Measurements from ENCODE around the gene CAMTA1. TPM values are rescaled to one million over a fixed set of nuclear protein-coding genes. Genes with fewer than 3 reads are reported as not detected.

CAMTA1 gene
- total and polyA plus RNA-seq, 8 donors: 13.0 to 54.2 (median 23.6) TPM

- Histone ChIP-seq H3K4me1 (peaks cover 0 to 8% (median 0%) of the 10 kb centered on the region in 3 donors), H3K27me3 (no peaks in the 10 kb centered on the region), H3K36me3 (no peaks in the 10 kb centered on the region), H3K9me3 (no peaks in the 10 kb centered on the region), H3K27ac (no peak overlapping the region), H3K4me3 (no peak overlapping the region)
- DNase-seq (no peak), FAIRE-seq (no peak), ATAC-seq (no peak)
- TF ChIP-seq, protein P1, sequence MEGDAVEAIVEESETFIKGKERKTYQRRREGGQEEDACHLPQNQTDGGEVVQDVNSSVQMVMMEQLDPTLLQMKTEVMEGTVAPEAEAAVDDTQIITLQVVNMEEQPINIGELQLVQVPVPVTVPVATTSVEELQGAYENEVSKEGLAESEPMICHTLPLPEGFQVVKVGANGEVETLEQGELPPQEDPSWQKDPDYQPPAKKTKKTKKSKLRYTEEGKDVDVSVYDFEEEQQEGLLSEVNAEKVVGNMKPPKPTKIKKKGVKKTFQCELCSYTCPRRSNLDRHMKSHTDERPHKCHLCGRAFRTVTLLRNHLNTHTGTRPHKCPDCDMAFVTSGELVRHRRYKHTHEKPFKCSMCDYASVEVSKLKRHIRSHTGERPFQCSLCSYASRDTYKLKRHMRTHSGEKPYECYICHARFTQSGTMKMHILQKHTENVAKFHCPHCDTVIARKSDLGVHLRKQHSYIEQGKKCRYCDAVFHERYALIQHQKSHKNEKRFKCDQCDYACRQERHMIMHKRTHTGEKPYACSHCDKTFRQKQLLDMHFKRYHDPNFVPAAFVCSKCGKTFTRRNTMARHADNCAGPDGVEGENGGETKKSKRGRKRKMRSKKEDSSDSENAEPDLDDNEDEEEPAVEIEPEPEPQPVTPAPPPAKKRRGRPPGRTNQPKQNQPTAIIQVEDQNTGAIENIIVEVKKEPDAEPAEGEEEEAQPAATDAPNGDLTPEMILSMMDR (IDR thresholded peaks at IDR 0.05): no peak
- intact Hi-C loops (cut with DNase I): no loop called here
- WGBS, 2 donors: 75 to 81% methylated on average over 4 of the region's 4 CpGs
Measured at GRCh38 chr1:6862906-6863305, 77.7 kb downstream of the CAMTA1 start.

DNA sequence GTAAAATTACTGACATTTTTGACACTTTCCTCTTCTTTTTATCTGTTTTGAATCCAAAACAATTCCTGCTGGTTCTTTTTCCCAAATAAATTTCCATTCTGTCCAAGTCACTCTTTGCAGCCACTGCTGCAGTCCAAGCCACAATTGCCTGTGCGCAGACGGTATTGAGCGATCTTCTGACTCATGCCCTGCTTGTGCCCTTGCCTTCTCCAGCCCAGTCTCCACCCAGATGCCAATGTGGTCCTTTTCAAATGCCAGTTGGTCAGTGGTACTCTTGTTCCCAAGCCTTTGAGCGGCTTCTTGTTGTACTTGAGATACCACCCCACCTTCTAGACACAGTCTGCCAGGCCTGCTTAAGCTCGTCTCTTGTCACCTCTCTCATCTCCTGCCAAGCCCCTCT, 78.9 kb downstream of the CAMTA1 start:
- intact Hi-C loops (cut with DNase I): no loop called here
- WGBS, 2 donors: 86 to 95% methylated on average over 5 of the region's 5 CpGs
- DNase-seq (no peak), ATAC-seq (no peak), FAIRE-seq (no peak)
- H3K4me1 ChIP-seq: peaks cover 0 to 8% (median 0%) of the 10 kb centered on the region in 3 donors
- H3K36me3 ChIP-seq: no peaks in the 10 kb centered on the region
- TF ChIP-seq, protein P1 (IDR thresholded peaks at IDR 0.05): no peak
- no peaks in the 10 kb centered on the region for H3K9me3 ChIP-seq
- H3K27ac ChIP-seq: no peak overlapping the region
- no peak overlapping the region for H3K4me3 ChIP-seq
- H3K27me3 ChIP-seq: no peaks in the 10 kb centered on the region

DNA sequence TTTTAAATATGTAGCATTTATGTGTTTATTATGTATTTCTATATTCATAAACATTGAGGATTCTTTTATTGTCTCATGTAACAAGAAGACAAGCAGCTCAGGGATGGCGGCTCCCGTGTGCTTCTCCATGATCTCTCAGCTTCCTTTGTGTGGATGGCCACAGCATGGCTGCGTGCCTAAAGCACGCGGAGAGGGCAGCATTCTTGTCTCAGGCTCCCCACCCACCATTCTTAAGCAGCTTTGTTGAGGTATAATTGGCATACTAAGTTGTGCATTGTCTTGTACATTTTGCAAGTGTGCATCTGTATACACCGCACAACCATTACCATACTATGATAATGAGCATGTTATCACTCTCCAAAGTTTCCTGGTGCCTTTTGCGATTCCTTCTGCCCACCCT, 81.6 kb downstream of the CAMTA1 start:
- DNase-seq: no peak

GRCh38 chr1:6867321-6867720, 82.1 kb downstream of the CAMTA1 start:
- H3K27me3 ChIP-seq: no peaks in the 10 kb centered on the region
- H3K27ac ChIP-seq: no peak overlapping the region
- TF ChIP-seq, protein P1 (IDR thresholded peaks at IDR 0.05): no peak
- H3K4me1 ChIP-seq: peaks cover 3 to 5% (median 4%) of the 10 kb centered on the region in 3 donors
- ATAC-seq: no peak
- no peak for FAIRE-seq
- H3K36me3 ChIP-seq: no peaks in the 10 kb centered on the region
- no peaks in the 10 kb centered on the region for H3K9me3 ChIP-seq
- H3K4me3 ChIP-seq: no peak overlapping the region
- DNase-seq: no peak
- 93 to 96% methylated on average over 5 of the region's 5 CpGs for WGBS, 2 donors
- intact Hi-C loops (cut with DNase I): no loop called here

More for the DNA sequence above, 81.6 kb downstream of the CAMTA1 start:
- intact Hi-C loops (cut with DNase I): no loop called here
- no peak for FAIRE-seq
- H3K36me3 ChIP-seq: no peaks in the 10 kb centered on the region
- no peak overlapping the region for H3K27ac ChIP-seq
- WGBS, 2 donors: 92% methylated on average over 7 of the region's 7 CpGs
- peaks cover 3 to 5% (median 4%) of the 10 kb centered on the region in 3 donors for H3K4me1 ChIP-seq
- TF ChIP-seq, protein P1 (IDR thresholded peaks at IDR 0.05): no peak
- no peaks in the 10 kb centered on the region for H3K27me3 ChIP-seq
- ATAC-seq: no peak
- H3K9me3 ChIP-seq: no peaks in the 10 kb centered on the region
- H3K4me3 ChIP-seq: no peak overlapping the region

DNA sequence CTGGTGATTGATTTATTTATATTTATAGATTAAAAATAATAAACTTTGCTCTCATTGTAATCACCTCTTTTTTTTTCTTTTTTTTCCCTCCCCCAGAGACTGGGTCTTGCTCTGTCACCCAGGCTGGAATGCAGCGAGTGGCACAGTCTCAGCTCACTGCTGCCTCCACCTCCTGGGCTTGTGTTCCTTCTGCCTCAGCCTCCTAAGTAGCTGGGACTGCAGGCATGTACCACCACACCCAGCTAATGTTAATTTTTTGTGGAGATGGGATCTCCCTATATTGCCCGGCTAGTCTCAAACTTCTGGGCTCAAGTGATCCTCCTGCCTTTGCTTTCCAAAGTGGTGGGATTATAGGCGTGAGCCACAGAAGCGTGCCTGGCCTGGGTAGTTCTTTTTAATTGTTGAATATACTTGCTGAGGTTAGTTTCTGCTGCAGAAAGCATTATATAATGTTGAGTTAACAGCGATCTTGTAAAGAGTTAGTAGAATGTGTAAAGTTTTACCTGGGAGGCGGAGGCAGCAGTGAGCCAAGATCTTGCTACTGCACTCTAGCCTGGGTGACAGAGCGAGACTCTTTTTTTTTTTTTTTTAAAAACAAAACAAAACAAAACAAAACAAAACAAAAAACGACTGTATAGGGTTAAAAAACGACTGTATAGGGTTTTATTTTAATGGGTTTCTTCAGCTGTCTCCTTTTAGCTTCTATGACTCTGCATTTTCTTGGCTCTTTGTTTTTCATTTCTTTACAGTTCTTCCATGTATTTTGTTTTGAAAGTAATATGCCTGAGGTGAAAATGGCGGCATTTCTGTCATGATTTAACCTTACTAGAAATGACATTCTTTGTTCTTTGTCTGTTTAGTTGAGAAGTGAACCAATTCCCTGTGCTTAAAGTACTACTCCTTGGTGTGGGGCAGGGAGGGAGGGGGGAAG, 82.7 kb downstream of the CAMTA1 start:
- no peaks in the 10 kb centered on the region for H3K36me3 ChIP-seq
- peaks cover 3 to 5% (median 4%) of the 10 kb centered on the region in 3 donors for H3K4me1 ChIP-seq
- TF ChIP-seq, protein P1 (IDR thresholded peaks at IDR 0.05): no peak
- FAIRE-seq: no peak
- whole genome bisulfite sequencing, 2 donors: 80% methylated on average over 10 of the region's 10 CpGs
- intact Hi-C loops (cut with DNase I): no loop called here
- DNase-seq: no peak
- no peak for ATAC-seq
- H3K27me3 ChIP-seq: no peaks in the 10 kb centered on the region
- H3K4me3 ChIP-seq: no peak overlapping the region
- H3K27ac ChIP-seq: no peak overlapping the region
- H3K9me3 ChIP-seq: no peaks in the 10 kb centered on the region
